Astrocyte of the cerebellum (primary cell): ENCODE measurements around the gene NAB2.

Experiments used
- DNase-seq: peaks from one replicate; pipeline ENCODE4 v3.0.0-alpha.2; 2011; ENCODE audit warnings: low read depth
- H3K4me3 ChIP-seq: 2 replicates; pipeline ENCODE4 v1.5.1; 2011; ENCODE audit warnings: mild to moderate bottlenecking, low read depth, low read length, moderate library complexity
- CTCF ChIP-seq: IDR thresholded peaks from 2 replicates; pipeline ENCODE4 v1.5.1; 2012; ENCODE audit warnings: low read length, low read depth, moderate library complexity, mild to moderate bottlenecking; ENCODE audit errors: missing control alignments
- in situ Hi-C: cut with HindIII; loops from 2 replicates; pipeline ENCODE4 v1.10.0; 2017; ENCODE audit warnings: low sequenced_read_pairs

Gene NAB2

DNA sequence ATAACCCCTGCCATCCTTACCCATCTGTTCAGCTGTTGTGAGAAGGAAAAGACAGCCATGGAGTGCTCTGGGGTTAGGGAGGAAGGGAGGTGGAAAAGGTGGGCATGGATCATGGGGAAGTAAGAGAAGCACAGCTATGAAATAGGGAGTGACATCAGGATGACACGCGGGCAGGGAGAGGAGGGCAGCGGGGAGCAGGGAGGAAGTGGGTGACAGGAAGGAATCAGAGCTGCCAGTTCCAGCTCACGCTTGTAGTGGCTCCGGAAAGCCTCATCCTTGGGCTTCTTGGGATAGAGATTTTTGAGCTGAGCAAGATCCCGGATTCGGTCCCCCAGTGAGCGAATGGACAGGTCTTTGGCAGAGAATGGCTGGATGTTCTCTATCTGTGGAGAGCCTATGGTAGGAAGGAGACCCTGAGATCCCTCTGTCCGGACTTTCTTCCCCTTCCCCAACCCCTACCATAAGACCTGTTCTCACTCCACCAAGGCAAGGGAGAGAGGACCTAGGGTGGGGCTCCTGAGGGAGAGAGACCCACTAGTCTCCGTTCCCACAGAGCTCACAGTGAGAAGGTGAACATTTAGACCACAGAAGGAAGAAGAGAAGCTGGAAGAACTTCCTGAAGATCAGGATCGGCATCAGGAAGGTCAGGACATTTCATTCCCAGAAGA, 10.3 kb downstream of the NAB2 start:
- in situ Hi-C loops, result no loop called here
- H3K4me3 ChIP-seq, result no peak overlapping the region
- no peak for TF ChIP-seq CTCF
- DNase-seq, result no peak

GRCh38 chr12:57099766-57100165, 10.9 kb downstream of the NAB2 start:
- no peak for TF ChIP-seq CTCF
- in situ Hi-C loops, result no loop called here
- DNase-seq, result no peak
- H3K4me3 ChIP-seq, result no peak overlapping the region

DNA sequence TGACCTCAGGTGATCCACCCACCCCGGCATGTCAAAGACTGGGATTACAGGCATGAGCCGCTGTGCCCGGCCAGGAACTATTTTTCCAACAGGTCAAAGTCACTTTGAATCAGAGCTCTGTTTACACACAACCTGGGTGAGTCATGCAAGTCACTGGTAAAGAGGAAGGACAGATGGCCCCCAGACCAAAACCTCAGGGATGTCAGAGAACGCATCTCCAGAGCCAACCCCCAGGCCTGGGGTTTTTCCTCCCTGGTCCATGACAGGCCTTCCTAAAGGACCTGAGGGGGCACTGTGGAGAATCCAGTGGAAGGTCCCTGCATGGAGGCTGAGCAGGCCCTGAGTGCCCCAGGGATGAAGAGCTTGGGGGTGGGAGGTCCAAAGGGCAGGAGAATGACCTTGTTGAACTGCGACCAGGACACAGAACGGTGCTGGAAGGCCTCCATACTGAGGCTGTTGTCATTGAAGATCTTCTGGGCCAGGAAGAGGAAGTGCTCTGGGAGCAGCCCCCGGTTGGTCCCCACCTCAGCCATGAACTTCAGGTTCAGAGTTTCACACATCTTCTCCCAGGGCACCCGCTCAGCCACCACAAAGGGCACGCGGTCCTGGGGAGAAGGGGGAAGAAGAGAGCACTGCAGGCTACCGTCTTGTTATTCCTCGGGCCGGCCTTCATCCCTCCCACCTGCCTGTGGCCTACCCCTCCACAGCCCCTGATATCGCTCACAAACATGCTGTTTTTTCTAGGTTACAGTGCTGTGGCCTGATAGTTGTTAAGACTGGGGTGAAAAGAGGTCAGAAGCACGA, 13.2 kb downstream of the NAB2 start:
- DNase-seq, result no peak
- H3K4me3 ChIP-seq, result no peak overlapping the region
- in situ Hi-C loops, result no loop called here
- no peak for TF ChIP-seq CTCF

- H3K4me3 ChIP-seq, result no peak overlapping the region
- TF ChIP-seq CTCF, result no peak
- DNase-seq, result no peak
- in situ Hi-C loops, result no loop called here
Observed at GRCh38 chr12:57103856-57104255, 14.9 kb downstream of the NAB2 start.

GRCh38 chr12:57104292-57104910, 15.5 kb downstream of the NAB2 start:
- TF ChIP-seq CTCF, result no peak
- H3K4me3 ChIP-seq, result no peak overlapping the region
- in situ Hi-C loops, result no loop called here
- DNase-seq, result no peak

DNA sequence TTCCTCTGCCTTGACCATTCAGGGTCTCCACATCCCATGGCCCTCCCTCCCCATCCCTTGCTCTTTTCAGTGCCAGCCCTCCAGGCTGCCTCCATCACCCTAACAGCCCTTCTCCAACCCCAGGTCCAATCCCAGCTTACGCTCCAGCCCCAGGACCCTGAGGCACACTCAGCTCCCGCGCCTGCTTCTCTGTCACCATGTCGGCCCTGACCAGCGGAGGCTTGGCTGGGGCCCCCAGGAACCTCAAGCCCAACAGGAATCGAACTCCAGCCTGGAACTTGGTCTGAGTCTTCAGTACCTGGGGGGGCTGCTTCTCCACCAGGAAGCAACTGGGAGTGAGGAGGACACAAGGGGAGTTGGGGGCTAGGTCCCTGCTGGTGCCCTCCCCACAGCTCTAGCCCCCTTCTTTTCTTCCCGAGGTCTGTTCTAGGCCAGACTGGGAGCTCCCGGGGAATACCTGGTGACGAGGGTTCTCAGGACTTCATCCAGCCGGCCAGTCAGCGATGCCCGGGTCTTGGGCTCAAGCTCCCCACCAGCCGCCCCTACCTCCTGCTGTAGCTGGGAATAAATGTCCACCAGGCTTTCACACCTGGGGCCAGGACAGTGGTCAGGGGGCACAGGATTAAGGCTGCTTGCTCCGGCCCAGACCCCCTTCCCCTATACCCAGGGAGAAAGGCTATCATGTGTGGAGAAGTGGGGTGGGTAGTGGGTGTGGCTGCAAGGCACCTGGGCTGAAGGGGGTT, 16.3 kb downstream of the NAB2 start:
- in situ Hi-C loops, result no loop called here
- TF ChIP-seq CTCF, result no peak
- DNase-seq, result no peak
- no peak overlapping the region for H3K4me3 ChIP-seq
